Activated naive CD8-positive, alpha-beta T cell treated with anti-CD3 and anti-CD28 coated beads, Interleukin-2, amount 10 ng/mL, durations not matched to agents 7 days and 5 days (primary cell): ENCODE results near the gene ARMCX1. TPM values are rescaled to one million over a fixed set of nuclear protein-coding genes. Genes with fewer than 3 reads are reported as not detected.

Experiments used
- total RNA-seq, 2 experiments: library from RNA; stranded (reverse); gene quantifications; one replicate each; pipeline ENCODE4 v1.2.3, GENCODE V29; 2021

The ARMCX1 gene
- total RNA-seq, 2 experiments from 2014 or later, result 0.45 to 0.72 TPM

Other genes starting within 250 kb of the ARMCX1 start
- 10 to 100 TPM; 13.5 to 14.5 TPM for gene TIMM8A, start 201.8 kb upstream of the ARMCX1 start, total RNA-seq
- 1 to 10 TPM in 1 of 2 experiments, under 1 TPM in 1; 0.48 to 1.1 TPM for gene BTK, start 164.4 kb upstream of the ARMCX1 start, total RNA-seq
- 100 to 1,000 TPM; 271 to 325 TPM for gene RPL36A, start 159.5 kb upstream of the ARMCX1 start, total RNA-seq
- gene GLA, start 142.6 kb upstream of the ARMCX1 start, total RNA-seq, result 10 to 100 TPM; 27.7 to 32.5 TPM
- 10 to 100 TPM; 36.9 to 41.1 TPM for gene HNRNPH2, start 142.3 kb upstream of the ARMCX1 start, total RNA-seq
- 1 to 10 TPM; 4.3 to 4.8 TPM for gene ARMCX4, start 65.1 kb upstream of the ARMCX1 start, total RNA-seq
- gene ARMCX6, start 67.5 kb downstream of the ARMCX1 start, total RNA-seq, result 10 to 100 TPM; 37.5 to 37.7 TPM
- gene ARMCX3, start 72.6 kb downstream of the ARMCX1 start, total RNA-seq, result 10 to 100 TPM; 25.0 to 29.7 TPM
- gene ARMCX2, start 109.3 kb downstream of the ARMCX1 start, total RNA-seq, result 10 to 100 TPM in 1 of 2 experiments, 1 to 10 TPM in 1; 8.8 to 10.9 TPM